Measurements from ENCODE around the gene HLX. TPM values are rescaled to one million over a fixed set of nuclear protein-coding genes. Genes with fewer than 3 reads are reported as not detected.

HLX gene
- total RNA-seq, 4 donors from 2014 or later, result 11.9 to 26.8 (median 16.4) TPM

- no peak for TF ChIP-seq CTCF (IDR thresholded peaks at IDR 0.05; ENCODE audit: low read depth)
Measured at GRCh38 chr1:220893701-220894024, 14.4 kb downstream of the HLX start.

GRCh38 chr1:220894025-220894923 is 15.0 kb downstream of the HLX start:
- no peak for TF ChIP-seq CTCF (IDR thresholded peaks at IDR 0.05; ENCODE audit: low read depth)

GRCh38 chr1:220894924-220895256 is 15.6 kb downstream of the HLX start:
- TF ChIP-seq CTCF (IDR thresholded peaks at IDR 0.05; ENCODE audit: low read depth), result no peak

GRCh38 chr1:220895412-220895946 is 16.2 kb downstream of the HLX start:
- no peak for TF ChIP-seq CTCF (IDR thresholded peaks at IDR 0.05; ENCODE audit: low read depth)

GRCh38 chr1:220896092-220896491 is 16.8 kb downstream of the HLX start:
- TF ChIP-seq CTCF (IDR thresholded peaks at IDR 0.05; ENCODE audit: low read depth), result no peak

GRCh38 chr1:220900842-220901241 is 21.6 kb downstream of the HLX start:
- TF ChIP-seq CTCF (IDR thresholded peaks at IDR 0.05; ENCODE audit: low read depth), result no peak

- no peak for TF ChIP-seq CTCF (IDR thresholded peaks at IDR 0.05; ENCODE audit: low read depth)
Measured at GRCh38 chr1:220901881-220902280, 22.6 kb downstream of the HLX start.
